ENCODE measurements around the gene SCNN1G. TPM values are rescaled to one million over a fixed set of nuclear protein-coding genes. Genes with fewer than 3 reads are reported as not detected.
"Not testable (repeated sequence)": the region's sequence is repeated elsewhere in the genome, so short reads cannot be mapped to it uniquely, and the experiment has no call there.

SCNN1G gene
- total RNA-seq, 1 donor from 2014 or later, result not detected

- Mint-ChIP-seq H3K27ac (no peak overlapping the region), H3K9me3 (no peaks in the 10 kb centered on the region), H3K4me1 (ENCODE audit: low read depth) (no peaks in the 10 kb centered on the region), H3K36me3 (ENCODE audit: low read depth) (no peaks in the 10 kb centered on the region), H3K4me3 (no peak overlapping the region), H3K27me3 (ENCODE audit: insufficient read depth) (peaks cover 2% of the 10 kb centered on the region)
- intact Hi-C loops (cut with micrococcal nuclease), result loop anchor here (10.0 kb wide), 1 partner anchor 185 kb away; no protein-coding TSS in a partner anchor
- DNase-seq (ENCODE audit: low spot score), result no peak
These were observed 67.3 kb downstream of the SCNN1G start for GRCh38 chr16:23249830-23250229.

- intact Hi-C loops (cut with micrococcal nuclease), result loop anchor here (10.0 kb wide), 1 partner anchor 182 kb away; no protein-coding TSS in a partner anchor
- Mint-ChIP-seq H3K4me1 (ENCODE audit: low read depth) (no peaks in the 10 kb centered on the region), H3K27ac (no peak overlapping the region), H3K4me3 (no peak overlapping the region), H3K36me3 (ENCODE audit: low read depth) (no peaks in the 10 kb centered on the region), H3K27me3 (ENCODE audit: insufficient read depth) (peaks cover 2% of the 10 kb centered on the region), H3K9me3 (no peaks in the 10 kb centered on the region)
- DNase-seq (ENCODE audit: low spot score), result no peak
These were observed 69.8 kb downstream of the SCNN1G start for GRCh38 chr16:23252310-23252709.

GRCh38 chr16:23253650-23254049, 71.1 kb downstream of the SCNN1G start:
- intact Hi-C loops (cut with micrococcal nuclease), result loop anchor here (10.0 kb wide), 1 partner anchor 181 kb away; no protein-coding TSS in a partner anchor
- not testable (repeated sequence) for H3K27me3 Mint-ChIP-seq (ENCODE audit: insufficient read depth); DNase-seq (ENCODE audit: low spot score); H3K9me3 Mint-ChIP-seq; H3K4me3 Mint-ChIP-seq; H3K27ac Mint-ChIP-seq; H3K4me1 Mint-ChIP-seq (ENCODE audit: low read depth); H3K36me3 Mint-ChIP-seq (ENCODE audit: low read depth)

GRCh38 chr16:23254338-23254737, 71.8 kb downstream of the SCNN1G start:
- no peak overlapping the region for H3K27ac Mint-ChIP-seq
- peaks cover 2% of the 10 kb centered on the region for H3K27me3 Mint-ChIP-seq (ENCODE audit: insufficient read depth)
- H3K9me3 Mint-ChIP-seq, result no peaks in the 10 kb centered on the region
- H3K4me3 Mint-ChIP-seq, result no peak overlapping the region
- intact Hi-C loops (cut with micrococcal nuclease), result loop anchor here (10.0 kb wide), 1 partner anchor 180 kb away; no protein-coding TSS in a partner anchor
- no peaks in the 10 kb centered on the region for H3K4me1 Mint-ChIP-seq (ENCODE audit: low read depth)
- DNase-seq (ENCODE audit: low spot score), result no peak
- no peaks in the 10 kb centered on the region for H3K36me3 Mint-ChIP-seq (ENCODE audit: low read depth)

GRCh38 chr16:23255000-23255399, 72.5 kb downstream of the SCNN1G start:
- intact Hi-C loops (cut with micrococcal nuclease), result loop anchor here (10.0 kb wide), 1 partner anchor 180 kb away; no protein-coding TSS in a partner anchor
- Mint-ChIP-seq H3K9me3 (no peaks in the 10 kb centered on the region), H3K27ac (no peak overlapping the region), H3K4me3 (no peak overlapping the region), H3K4me1 (ENCODE audit: low read depth) (no peaks in the 10 kb centered on the region), H3K36me3 (ENCODE audit: low read depth) (no peaks in the 10 kb centered on the region), H3K27me3 (ENCODE audit: insufficient read depth) (peaks cover 2% of the 10 kb centered on the region)
- no peak for DNase-seq (ENCODE audit: low spot score)

- no peaks in the 10 kb centered on the region for H3K9me3 Mint-ChIP-seq
- H3K36me3 Mint-ChIP-seq (ENCODE audit: low read depth), result no peaks in the 10 kb centered on the region
- H3K4me1 Mint-ChIP-seq (ENCODE audit: low read depth), result no peaks in the 10 kb centered on the region
These were observed 73.9 kb downstream of the SCNN1G start for GRCh38 chr16:23256440-23256839.

GRCh38 chr16:23257682-23258081, 75.1 kb downstream of the SCNN1G start:
- no peak for DNase-seq (ENCODE audit: low spot score)
- intact Hi-C loops (cut with micrococcal nuclease), result loop anchor here (10.0 kb wide), 1 partner anchor 177 kb away; no protein-coding TSS in a partner anchor
- H3K36me3 Mint-ChIP-seq (ENCODE audit: low read depth), result no peaks in the 10 kb centered on the region
- no peaks in the 10 kb centered on the region for H3K4me1 Mint-ChIP-seq (ENCODE audit: low read depth)
- no peaks in the 10 kb centered on the region for H3K9me3 Mint-ChIP-seq
- H3K27me3 Mint-ChIP-seq (ENCODE audit: insufficient read depth), result no peaks in the 10 kb centered on the region
- no peak overlapping the region for H3K4me3 Mint-ChIP-seq
- no peak overlapping the region for H3K27ac Mint-ChIP-seq

More at GRCh38 chr16:23256440-23256839, 73.9 kb downstream of the SCNN1G start:
- DNase-seq (ENCODE audit: low spot score), result no peak
- Mint-ChIP-seq H3K4me3 (no peak overlapping the region), H3K27me3 (ENCODE audit: insufficient read depth) (no peaks in the 10 kb centered on the region), H3K27ac (no peak overlapping the region)
- intact Hi-C loops (cut with micrococcal nuclease), result loop anchor here (10.0 kb wide), 1 partner anchor 178 kb away; no protein-coding TSS in a partner anchor

- no peaks in the 10 kb centered on the region for H3K9me3 Mint-ChIP-seq
- intact Hi-C loops (cut with micrococcal nuclease), result loop anchor here (10.0 kb wide), 1 partner anchor 176 kb away; no protein-coding TSS in a partner anchor
- no peaks in the 10 kb centered on the region for H3K27me3 Mint-ChIP-seq (ENCODE audit: insufficient read depth)
- no peaks in the 10 kb centered on the region for H3K36me3 Mint-ChIP-seq (ENCODE audit: low read depth)
- H3K27ac Mint-ChIP-seq, result no peak overlapping the region
- no peak for DNase-seq (ENCODE audit: low spot score)
- H3K4me1 Mint-ChIP-seq (ENCODE audit: low read depth), result no peaks in the 10 kb centered on the region
- H3K4me3 Mint-ChIP-seq, result no peak overlapping the region
These were observed 76.3 kb downstream of the SCNN1G start for GRCh38 chr16:23258919-23259237.

Other genes starting within 250 kb of the SCNN1G start
- 11.3 and 11.6 TPM in 2 replicates for gene USP31, start 33.3 kb upstream of the SCNN1G start, total RNA-seq
- gene SCNN1B, start 119.6 kb downstream of the SCNN1G start, total RNA-seq, result not detected in 2 replicates